Prostate gland (tissue), 2 donors: ENCODE data around the gene CRIP3.

Experiments
- POLR2A ChIP-seq: fragments of 450-650 bp; IDR thresholded peaks from one replicate; pipeline ENCODE4 v1.6.1; 2016; ENCODE audit warnings: antibody characterized with exemption, mild to moderate bottlenecking
- TF ChIP-seq, protein P1 (sequence below), 4 experiments: fragments of 200-600 bp in 2 of 4; fragments of 450-650 bp in 2 of 4; sonication (generic) in 2 of 4; IDR thresholded peaks; 1 replicate in 3 of 4; 2 replicates in 1 of 4; pipeline ENCODE4 v1.5.1; 2016 to 2019; ENCODE audit warnings: antibody characterized with exemption in 4 of 4, mild to moderate bottlenecking in 2 of 4, moderate library complexity in 2 of 4

DNA sequence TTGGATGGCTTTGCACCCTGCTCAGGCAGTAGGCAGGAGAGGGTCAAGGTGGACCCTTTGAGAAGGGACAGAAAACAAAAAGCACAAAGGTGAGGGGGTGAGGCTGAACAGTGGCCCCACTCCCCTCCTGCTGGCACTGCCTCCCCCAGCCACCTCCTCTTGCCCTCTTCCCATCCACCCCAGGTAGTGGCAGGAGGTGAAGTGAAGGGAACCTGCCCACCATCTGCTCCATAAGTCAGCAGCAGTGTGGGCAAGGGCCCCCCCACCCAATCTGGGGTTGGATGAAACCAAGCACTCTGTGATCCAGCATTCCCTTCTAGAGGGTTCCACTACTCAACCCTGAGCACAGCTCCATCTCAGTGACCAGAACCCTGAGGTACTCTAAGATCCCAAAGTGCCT, 36.7 kb downstream of the CRIP3 start:
- TF ChIP-seq, protein P1, sequence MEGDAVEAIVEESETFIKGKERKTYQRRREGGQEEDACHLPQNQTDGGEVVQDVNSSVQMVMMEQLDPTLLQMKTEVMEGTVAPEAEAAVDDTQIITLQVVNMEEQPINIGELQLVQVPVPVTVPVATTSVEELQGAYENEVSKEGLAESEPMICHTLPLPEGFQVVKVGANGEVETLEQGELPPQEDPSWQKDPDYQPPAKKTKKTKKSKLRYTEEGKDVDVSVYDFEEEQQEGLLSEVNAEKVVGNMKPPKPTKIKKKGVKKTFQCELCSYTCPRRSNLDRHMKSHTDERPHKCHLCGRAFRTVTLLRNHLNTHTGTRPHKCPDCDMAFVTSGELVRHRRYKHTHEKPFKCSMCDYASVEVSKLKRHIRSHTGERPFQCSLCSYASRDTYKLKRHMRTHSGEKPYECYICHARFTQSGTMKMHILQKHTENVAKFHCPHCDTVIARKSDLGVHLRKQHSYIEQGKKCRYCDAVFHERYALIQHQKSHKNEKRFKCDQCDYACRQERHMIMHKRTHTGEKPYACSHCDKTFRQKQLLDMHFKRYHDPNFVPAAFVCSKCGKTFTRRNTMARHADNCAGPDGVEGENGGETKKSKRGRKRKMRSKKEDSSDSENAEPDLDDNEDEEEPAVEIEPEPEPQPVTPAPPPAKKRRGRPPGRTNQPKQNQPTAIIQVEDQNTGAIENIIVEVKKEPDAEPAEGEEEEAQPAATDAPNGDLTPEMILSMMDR (IDR thresholded peaks at IDR 0.05), result no peak
- no peak for TF ChIP-seq POLR2A
